ENCODE results near the gene SUSD3. TPM values are rescaled to one million over a fixed set of nuclear protein-coding genes. Genes with fewer than 3 reads are reported as not detected.

The SUSD3 gene
- total RNA-seq, 1 experiment from 2014 or later: 9.0 TPM

DNA sequence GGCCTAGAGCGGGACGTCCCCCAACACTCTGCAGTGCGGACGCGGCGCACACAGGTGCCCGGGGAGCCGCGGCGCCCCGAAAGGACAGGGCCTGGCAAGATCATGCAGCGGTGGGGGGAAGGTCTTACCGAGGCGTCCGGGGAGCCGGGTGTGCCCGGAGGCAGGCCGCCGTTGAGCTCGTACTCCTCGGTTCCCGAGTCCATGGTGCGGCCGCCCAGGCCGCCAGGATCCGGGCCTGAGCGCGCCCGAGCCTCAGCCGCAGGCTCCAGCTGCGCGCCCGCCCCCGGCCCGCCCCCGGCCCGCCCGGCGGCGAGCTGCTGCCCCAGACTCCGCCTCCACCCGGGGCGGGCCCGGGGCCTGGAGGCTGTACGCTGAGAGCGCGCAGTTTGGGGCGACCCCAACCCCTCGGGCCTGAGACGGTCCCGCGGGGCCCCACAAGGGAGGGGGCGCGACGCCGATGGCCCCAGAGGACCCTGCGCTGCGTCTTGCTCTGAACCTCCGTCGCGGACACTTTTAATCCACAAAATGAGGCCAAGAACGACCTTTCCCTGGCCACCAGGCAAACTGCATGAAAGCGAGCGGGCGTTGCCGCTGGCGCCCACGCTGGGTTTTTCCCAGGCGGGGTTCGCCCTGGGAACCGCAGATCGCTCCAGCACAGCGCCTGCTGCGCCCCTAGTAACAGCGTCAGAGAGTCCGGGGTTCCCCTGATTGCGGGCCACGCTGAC lies 75.7 kb downstream of the SUSD3 start, which contains the start of gene NINJ1:
NINJ1 (minus strand) TSS at position 237 of the 725 bp plus-strand sequence; CDS start at position 203, 34 bp downstream.
- Histone ChIP-seq H2BK120ac (ENCODE audit: low read depth, low read length, poor library complexity, severe bottlenecking) (no peak within 1 kb of the TSS), H3K23me2 (ENCODE audit: insufficient read length, low read depth, low read length, poor library complexity, severe bottlenecking) (no peaks in the 10 kb centered on the region), H4K20me1 (ENCODE audit: control insufficient read depth, insufficient read depth, insufficient read length) (no peaks in the 10 kb centered on the region), H3K14ac (ENCODE audit: insufficient read depth, low read length) (peak within 1 kb of the TSS; percentile 66), H3K9me3 (ENCODE audit: control insufficient read depth, low read depth, low read length) (no peaks in the 10 kb centered on the region), H4K5ac (ENCODE audit: insufficient read length, low read depth, low read length) (no peak within 1 kb of the TSS), H3T11ph (ENCODE audit: low read length) (no peak within 1 kb of the TSS), H3K4me2 (ENCODE audit: insufficient read depth, insufficient read length, low read length) (peak within 1 kb of the TSS; percentile 48), H3K27me3 (ENCODE audit: insufficient read depth, low read length) (peaks cover 5% of the 10 kb centered on the region; the same call in 1 of the 2 replicates), H3K79me1 (ENCODE audit: insufficient read depth, low read depth, low read length, poor library complexity, severe bottlenecking) (no peaks in the 10 kb centered on the region), H3K9ac (ENCODE audit: extremely low read depth, insufficient read length, low read length) (peak within 1 kb of the TSS; percentile 39), H4K91ac (ENCODE audit: insufficient read length, low read depth, low read length) (no peak within 1 kb of the TSS), H2BK12ac (ENCODE audit: insufficient read length, low read depth, low read length) (no peak within 1 kb of the TSS), H3K79me2 (ENCODE audit: insufficient read depth, low read length) (no peaks in the 10 kb centered on the region), H2AFZ (ENCODE audit: low read length) (no peak within 1 kb of the TSS), H3K23ac (ENCODE audit: insufficient read length, low read depth, low read length) (no peak within 1 kb of the TSS), H2BK5ac (ENCODE audit: insufficient read length, low read length) (no peak within 1 kb of the TSS), H2BK15ac (ENCODE audit: low read depth, low read length) (no peak within 1 kb of the TSS), H2BK20ac (ENCODE audit: low read depth, low read length, poor library complexity, severe bottlenecking) (no peak within 1 kb of the TSS), H3K27ac (ENCODE audit: insufficient read length, low read depth, low read length) (no peak within 1 kb of the TSS), H3K4ac (ENCODE audit: low read depth, low read length) (no peak within 1 kb of the TSS), H3K56ac (ENCODE audit: insufficient read length, low read depth, low read length) (no peak within 1 kb of the TSS), H2AK5ac (ENCODE audit: insufficient read length, low read length) (no peak within 1 kb of the TSS), H3K4me1 (ENCODE audit: insufficient read depth, low read length) (no peaks in the 10 kb centered on the region; the same call in 1 of the 2 replicates), H4K8ac (replicated peaks; ENCODE audit: insufficient read length, low read depth, low read length) (no peak within 1 kb of the TSS), H3K18ac (ENCODE audit: insufficient read length, low read depth, low read length) (peak within 1 kb of the TSS; percentile 38)
- Mint-ChIP-seq H3K4me3 (peak within 1 kb of the TSS; percentile 74 to 85), H3K27me3 (ENCODE audit: low read depth) (peaks cover 30% of the 10 kb centered on the region), H3K4me1 (peaks cover 15 to 28% of the 10 kb centered on the region in 2 experiments), H3K36me3 (ENCODE audit: insufficient read depth in 1 of 3, low read depth in 3 of 3) (no peaks in the 10 kb centered on the region; a peak in 2 of 7 replicates), H3K27ac (no peak within 1 kb of the TSS), H3K9me3 (peaks cover 0 to 3% of the 10 kb centered on the region in 2 experiments; a peak in 2 of 5 replicates)
- TF ChIP-seq, protein P1, sequence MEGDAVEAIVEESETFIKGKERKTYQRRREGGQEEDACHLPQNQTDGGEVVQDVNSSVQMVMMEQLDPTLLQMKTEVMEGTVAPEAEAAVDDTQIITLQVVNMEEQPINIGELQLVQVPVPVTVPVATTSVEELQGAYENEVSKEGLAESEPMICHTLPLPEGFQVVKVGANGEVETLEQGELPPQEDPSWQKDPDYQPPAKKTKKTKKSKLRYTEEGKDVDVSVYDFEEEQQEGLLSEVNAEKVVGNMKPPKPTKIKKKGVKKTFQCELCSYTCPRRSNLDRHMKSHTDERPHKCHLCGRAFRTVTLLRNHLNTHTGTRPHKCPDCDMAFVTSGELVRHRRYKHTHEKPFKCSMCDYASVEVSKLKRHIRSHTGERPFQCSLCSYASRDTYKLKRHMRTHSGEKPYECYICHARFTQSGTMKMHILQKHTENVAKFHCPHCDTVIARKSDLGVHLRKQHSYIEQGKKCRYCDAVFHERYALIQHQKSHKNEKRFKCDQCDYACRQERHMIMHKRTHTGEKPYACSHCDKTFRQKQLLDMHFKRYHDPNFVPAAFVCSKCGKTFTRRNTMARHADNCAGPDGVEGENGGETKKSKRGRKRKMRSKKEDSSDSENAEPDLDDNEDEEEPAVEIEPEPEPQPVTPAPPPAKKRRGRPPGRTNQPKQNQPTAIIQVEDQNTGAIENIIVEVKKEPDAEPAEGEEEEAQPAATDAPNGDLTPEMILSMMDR (conservative IDR thresholded peaks at IDR 0.05): no peak
- peak; percentile 65 for DNase-seq
- no CpG with 5 or more reads among the region's 78 CpGs for WGBS (ENCODE audit: extremely low coverage, insufficient read length, low lambda C conversion rate)

Other genes starting within 250 kb of the SUSD3 start
- gene ZNF484, start 180.7 kb upstream of the SUSD3 start, total RNA-seq (2021): 9.1 and 10.2 TPM in 2 replicates
- gene FGD3, start 111.2 kb upstream of the SUSD3 start, total RNA-seq (2021): 1.7 and 1.8 TPM in 2 replicates
- 21.4 and 23.6 TPM in 2 replicates for gene CARD19, start 37.5 kb downstream of the SUSD3 start, total RNA-seq (2021)
- 27.4 and 28.9 TPM in 2 replicates for gene NINJ1, start 75.5 kb downstream of the SUSD3 start, total RNA-seq (2021)
- gene WNK2, start 125.4 kb downstream of the SUSD3 start, total RNA-seq (2021): 69.4 and 70.5 TPM in 2 replicates

Measured in H9 (cell line).